GM19397 (cell line): ENCODE measurements around the gene GCLM.
"Not testable (repeated sequence)": the region's sequence is repeated elsewhere in the genome, so short reads cannot be mapped to it uniquely, and the experiment has no call there.

Experiments
- ATAC-seq: cut with Tn5 transposase; IDR thresholded peaks from one replicate; pipeline ENCODE4 v1.9.1; 2021; ENCODE audit warnings: mild to moderate bottlenecking, moderate library complexity; ENCODE audit not compliant: unreplicated experiment

The GCLM gene, protein sequence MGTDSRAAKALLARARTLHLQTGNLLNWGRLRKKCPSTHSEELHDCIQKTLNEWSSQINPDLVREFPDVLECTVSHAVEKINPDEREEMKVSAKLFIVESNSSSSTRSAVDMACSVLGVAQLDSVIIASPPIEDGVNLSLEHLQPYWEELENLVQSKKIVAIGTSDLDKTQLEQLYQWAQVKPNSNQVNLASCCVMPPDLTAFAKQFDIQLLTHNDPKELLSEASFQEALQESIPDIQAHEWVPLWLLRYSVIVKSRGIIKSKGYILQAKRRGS

DNA sequence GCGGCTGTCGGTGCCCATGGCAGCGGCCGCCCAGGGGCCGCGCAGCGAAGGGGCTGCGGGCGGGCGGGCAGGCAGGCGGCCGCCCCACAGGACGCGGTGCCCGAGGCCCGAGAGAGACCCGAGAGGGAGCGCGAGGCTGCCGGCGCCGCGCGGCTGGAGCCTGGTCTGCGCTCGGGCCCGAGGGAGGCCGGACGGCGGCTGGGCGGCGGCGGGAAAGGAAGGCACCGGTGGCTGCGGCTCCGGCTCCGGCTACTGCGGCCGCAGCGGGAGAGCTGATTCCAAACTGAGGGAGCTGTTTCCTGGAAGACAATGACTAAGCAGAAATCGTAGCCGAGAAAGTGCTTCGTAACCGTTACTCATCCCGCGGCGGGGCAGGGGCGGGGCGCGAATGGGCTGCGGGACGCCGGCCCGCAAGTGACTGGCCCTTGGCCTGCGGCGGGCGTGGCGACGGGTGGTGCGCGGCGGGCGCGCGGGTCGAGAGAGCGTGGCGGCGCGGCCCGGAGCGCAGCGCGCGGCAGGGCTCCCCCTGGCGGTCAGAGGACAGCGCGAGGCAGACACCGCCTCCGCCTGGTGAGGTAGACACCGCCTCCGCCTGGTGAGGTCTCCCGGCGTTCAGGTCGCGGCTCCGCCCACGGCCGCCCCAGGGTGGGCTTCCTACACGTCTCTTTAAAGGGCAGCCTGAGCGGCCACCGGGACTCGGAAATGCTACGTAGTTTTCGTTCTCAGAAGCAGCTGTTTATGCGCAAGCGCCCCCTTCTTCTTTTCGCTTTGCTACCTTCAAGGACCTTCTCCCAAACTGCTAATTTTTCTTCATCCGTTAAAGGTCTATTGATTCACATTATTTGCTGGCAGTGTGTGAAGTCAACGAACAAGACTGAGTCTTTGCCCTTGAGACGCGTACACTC, at the start of gene GCLM:
TSS of gene GCLM (minus strand) at position 285 of the 905 bp plus-strand sequence. CDS start at position 18, 267 bp downstream.
- peak; percentile 96 for ATAC-seq

- ATAC-seq, result no peak
Measured at GRCh38 chr1:93958726-93959100, 49.5 kb upstream of the GCLM start.

DNA sequence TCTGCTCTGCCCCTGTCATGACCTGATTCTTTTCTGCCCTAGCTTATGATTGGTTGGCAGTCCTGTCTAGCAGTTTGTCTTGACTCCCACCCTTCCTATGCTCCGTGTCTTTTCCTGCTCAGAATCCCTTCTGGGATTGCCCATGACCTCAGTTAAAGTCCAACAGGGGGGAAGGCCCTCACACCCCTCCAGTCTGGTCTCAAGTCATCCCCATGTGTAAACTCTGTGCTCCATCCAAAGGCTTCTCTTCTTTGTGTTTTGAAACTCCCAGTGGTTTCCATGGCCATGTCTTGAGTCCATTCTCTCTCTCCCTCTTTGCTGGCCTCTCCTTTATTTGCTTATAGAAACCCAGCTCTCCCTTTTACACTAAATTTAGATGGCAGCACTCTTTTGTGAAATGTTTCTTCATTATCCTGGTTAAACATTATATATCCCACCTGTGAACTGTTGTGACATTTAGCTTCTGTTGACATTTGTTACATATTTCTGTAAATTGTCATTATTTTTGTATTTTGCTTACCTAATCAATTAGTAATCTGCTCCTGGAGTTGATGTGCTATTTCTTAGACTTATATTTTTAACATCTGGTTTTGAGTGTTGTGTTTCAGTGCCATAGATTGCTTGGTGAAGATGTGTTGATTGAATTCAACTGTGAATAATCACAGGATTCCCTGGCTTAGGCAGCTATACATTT, 48.9 kb upstream of the GCLM start:
- no peak for ATAC-seq

DNA sequence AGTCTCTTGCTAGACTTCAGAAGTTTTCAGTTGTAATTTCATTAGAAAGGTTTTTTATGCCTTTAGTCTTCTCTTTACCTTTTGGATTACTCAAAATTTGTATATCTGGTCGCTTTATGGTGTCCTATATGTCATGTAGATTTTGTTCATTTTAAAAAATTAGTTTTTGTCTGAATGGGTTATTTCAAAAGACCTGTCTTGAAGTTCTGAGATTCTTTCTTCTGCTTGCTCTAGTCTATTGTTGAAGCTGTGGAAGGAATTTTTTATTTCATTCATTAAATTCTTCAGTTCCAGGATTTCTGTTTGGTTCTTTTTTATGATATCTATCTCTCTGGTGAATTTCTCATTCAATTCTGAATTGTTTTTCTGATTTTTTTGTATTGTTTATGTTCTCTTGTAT, 46.5 kb upstream of the GCLM start:
- ATAC-seq, result no peak

DNA sequence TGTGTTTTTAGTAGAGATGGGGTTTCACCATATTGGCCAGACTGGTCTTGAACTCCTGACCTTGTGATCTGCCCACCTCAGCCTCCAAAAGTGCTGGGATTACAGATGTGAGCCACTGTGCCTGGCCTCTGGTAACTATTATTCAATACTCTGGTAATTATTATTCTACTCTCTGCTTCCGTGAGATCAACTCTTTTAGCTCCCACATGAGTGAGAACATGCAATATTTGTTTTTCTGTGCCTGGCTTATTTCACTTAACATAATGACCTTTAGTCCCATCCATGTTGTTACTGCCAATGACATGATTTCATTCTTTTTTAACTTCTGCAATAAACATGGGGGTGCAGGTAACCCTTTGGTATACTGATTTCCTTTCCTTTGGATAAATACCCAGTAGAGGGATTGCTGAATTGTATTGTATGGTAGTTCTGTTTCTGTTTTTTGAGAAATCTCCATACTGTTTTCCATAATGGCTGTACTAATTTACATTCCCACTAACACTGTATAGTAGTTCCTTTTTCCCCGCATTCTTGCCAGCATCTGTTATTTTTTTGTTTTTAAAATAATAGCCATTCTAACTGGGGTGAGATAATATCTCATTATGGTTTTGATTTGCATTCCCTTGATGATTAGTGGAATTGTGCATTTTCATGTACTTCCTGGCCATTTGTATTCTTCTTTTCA, 37.9 kb upstream of the GCLM start:
- not testable (repeated sequence) for ATAC-seq

DNA sequence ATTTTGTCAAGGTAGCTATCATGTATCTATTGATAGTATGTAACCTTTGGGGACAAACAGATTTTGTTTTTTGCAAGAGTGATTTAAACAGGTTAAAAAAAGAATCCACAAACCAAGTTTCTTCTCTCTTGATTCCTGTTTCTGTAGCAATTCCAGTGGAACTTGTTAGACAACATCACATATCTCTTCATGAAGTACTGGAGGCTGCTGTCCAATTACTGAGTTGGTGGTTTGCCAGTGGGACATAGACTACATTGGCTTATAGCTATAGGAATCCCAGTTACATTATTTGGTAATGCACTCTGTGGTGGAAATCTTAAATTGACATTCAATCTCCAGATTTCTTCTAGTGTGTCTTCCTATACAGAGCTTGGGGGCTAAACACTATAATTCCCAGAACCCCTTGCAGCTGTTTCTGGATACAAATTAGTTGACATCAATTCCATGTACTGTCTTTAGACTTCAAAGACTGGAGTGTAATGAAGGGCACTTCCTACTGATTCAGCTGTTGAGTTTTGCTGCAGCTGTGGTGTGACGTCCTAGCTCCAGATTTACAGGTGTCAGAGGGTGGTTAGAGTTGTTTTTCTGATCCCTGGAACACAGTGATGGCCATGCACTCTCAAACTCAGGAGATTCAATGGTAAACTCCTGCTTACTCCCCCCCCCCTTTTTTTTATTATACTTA, 29.4 kb upstream of the GCLM start:
- no peak for ATAC-seq

- ATAC-seq, result no peak
Measured at GRCh38 chr1:93937997-93938396, 28.8 kb upstream of the GCLM start.

DNA sequence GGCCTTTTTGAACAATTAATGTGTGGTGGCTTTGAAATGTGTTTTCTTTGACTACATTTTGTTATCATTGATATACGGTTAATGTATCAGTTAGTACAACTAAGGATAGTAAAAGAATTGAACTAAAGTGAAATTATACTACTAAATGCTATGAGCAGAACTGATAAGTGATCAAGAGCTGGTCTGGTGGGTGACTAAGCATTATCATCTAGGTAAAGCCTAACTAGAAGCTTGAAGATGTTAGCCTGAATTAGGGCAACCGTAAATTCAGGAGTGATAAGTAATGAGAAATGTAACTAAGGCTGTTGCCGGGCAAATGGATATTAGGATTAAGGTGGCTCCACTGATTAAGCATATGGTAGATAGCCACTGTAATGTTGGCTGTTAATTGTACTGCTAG, 16.0 kb upstream of the GCLM start:
- no peak for ATAC-seq

DNA sequence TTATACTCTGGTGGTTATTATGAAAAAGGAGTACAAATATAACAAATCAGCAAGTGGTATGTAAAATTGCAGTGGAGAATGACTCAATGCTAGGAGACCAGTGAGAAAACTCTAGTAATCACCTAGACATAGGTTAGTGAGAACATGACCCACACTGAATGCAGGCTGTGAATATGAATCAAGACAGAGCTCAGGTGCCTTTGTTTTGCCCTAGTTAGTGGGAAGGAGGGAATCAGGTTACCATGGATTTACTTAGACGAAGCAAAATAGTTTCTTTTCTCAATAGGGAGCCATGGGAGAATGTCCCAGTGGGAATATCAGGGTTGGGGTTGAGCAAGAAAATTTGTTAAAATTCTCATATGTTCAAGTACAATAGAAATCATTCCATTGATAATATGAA, 10.6 kb upstream of the GCLM start:
- ATAC-seq, result no peak

- ATAC-seq, result no peak
Measured at GRCh38 chr1:93917302-93917701, 8.1 kb upstream of the GCLM start.

DNA sequence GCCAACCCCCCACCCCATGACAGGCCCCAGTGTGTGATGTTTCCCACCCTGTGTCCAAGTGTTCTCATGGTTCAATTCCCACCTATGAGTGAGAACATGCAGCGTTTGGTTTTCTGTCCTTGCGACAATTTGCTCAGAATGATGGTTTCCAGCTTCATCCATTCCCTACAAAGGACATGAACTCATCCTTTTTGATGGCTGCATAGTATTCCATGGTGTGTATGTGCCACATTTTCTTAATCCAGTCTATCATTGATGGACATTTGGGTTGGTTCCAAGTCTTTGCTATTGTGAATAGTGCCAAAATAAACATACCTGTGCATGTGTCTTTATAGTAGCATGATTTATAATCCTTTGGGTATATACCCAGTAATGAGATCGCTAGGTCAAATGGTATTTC, 1.6 kb upstream of the GCLM start:
- ATAC-seq, result not testable (repeated sequence)

DNA sequence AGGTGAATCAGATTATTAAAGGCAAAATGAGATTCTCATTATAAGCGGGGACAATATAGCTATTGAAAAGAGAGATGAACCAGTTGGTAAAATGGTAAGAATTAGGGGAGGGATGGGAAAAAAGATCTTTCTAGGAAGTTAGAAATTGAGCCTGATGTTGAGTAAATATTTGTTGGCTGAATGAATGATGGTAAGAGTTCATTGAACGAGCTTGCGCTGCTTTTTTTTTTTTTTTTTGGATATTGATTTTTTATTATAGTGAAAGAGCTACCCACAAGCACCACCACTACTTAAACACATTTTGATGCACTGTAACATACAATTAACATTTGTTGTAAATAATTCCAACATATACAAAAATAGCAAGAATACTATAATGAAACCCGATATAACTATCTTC, 1.1 kb upstream of the GCLM start:
- no peak for ATAC-seq

- peak; percentile 45 for ATAC-seq
Measured at GRCh38 chr1:93908394-93909145, 660 bp downstream of the GCLM start.

- no peak for ATAC-seq
Measured at GRCh38 chr1:93907718-93908117, 1.5 kb downstream of the GCLM start.

- no peak for ATAC-seq
Measured at GRCh38 chr1:93906480-93906879, 2.8 kb downstream of the GCLM start.

DNA sequence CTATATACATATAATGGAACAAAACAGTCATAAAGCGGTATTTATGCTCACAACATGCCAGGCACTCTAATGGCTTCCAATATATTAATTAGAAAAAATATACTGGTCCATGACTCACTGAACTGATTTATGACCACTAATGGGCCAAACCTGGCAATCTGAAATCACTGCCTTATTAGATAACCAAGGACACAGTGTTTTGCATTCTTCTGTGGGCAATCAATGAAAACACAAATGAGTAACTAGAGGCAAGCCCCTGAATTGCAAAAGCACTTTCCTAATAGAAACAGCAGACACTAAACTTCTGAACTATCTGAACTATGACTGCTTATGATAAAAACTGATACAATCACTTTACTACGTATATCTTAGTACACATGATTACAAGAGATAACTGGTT, 3.5 kb downstream of the GCLM start:
- ATAC-seq, result no peak

- ATAC-seq, result no peak
Measured at GRCh38 chr1:93905051-93905450, 4.2 kb downstream of the GCLM start.

DNA sequence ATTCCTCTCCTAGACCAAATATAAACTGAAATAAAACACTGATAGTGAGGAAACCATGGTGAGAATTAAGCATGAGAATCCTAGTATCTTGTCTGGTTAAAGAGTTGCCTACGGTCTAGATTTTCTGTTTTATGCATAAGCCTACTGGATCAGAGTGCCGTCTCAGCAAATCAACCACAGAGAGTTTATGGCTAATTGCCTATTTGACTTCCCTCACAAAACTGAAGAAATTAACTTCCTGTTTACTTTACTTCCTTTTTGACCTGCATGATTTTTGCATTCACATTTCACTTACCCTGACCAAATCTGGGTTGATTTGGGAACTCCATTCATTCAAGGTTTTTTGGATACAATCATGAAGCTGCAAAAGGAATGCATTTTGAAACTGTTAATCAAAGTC, 5.0 kb downstream of the GCLM start:
- no peak for ATAC-seq

- no peak for ATAC-seq
Measured at GRCh38 chr1:93900723-93901504, 8.3 kb downstream of the GCLM start.
